Keratinocyte (primary cell): ENCODE measurements around the gene PIGW. TPM values are rescaled to one million over a fixed set of nuclear protein-coding genes. Genes with fewer than 3 reads are reported as not detected.

Experiments
- DNase-seq: peaks from one replicate; pipeline ENCODE4 v3.0.0-alpha.2; 2011; ENCODE audit warnings: low read depth, missing footprints, low spot score
- FAIRE-seq: peaks from 2 replicates; lab custom pipeline; 2011; peaks lifted over from hg19 to GRCh38; lab: Jason Lieb, UNC
- H2AFZ ChIP-seq: 2 replicates; pipeline ENCODE4 v1.6.0; 2012; ENCODE audit warnings: low read length, control low read depth, inconsistent platforms; ENCODE audit not compliant: control insufficient read depth
- H3K27ac ChIP-seq: 2 replicates; pipeline ENCODE4 v1.5.1; 2011; ENCODE audit warnings: low read length; ENCODE audit not compliant: control insufficient read depth, insufficient read depth
- H3K27me3 ChIP-seq: 3 replicates; pipeline ENCODE4 v1.6.0; 2011; ENCODE audit warnings: low read length; ENCODE audit not compliant: control insufficient read depth, insufficient read depth; ENCODE audit errors: extremely low read depth
- H3K36me3 ChIP-seq, 2 experiments: 2 replicates in 1 of 2; 3 replicates in 1 of 2; pipeline ENCODE4 v1.5.1; 2011; ENCODE audit warnings: low read length in 2 of 2, mild to moderate bottlenecking in 1 of 2; ENCODE audit not compliant: control insufficient read depth in 2 of 2, insufficient read depth in 2 of 2; ENCODE audit errors: extremely low read depth in 1 of 2
- H3K4me1 ChIP-seq: 3 replicates; pipeline ENCODE4 v1.5.1; 2011; ENCODE audit warnings: low read length; ENCODE audit not compliant: control insufficient read depth, insufficient read depth; ENCODE audit errors: extremely low read depth
- H3K4me2 ChIP-seq: 3 replicates; pipeline ENCODE4 v1.6.0; 2011; ENCODE audit warnings: low read depth, low read length; ENCODE audit not compliant: control insufficient read depth, insufficient read depth; ENCODE audit errors: extremely low read depth
- H3K4me3 ChIP-seq, 3 experiments: fragments of 200-600 bp in 1 of 3; sonication (generic) in 1 of 3; 2 replicates in 2 of 3; 3 replicates in 1 of 3; pipeline ENCODE4 v1.5.1; 2011 to 2016; ENCODE audit warnings: low read length in 3 of 3, mild to moderate bottlenecking in 3 of 3, control low read depth in 2 of 3, inconsistent platforms in 1 of 3, low read depth in 1 of 3, mixed read lengths in 1 of 3, mixed run types in 1 of 3, moderate library complexity in 1 of 3; ENCODE audit not compliant: control insufficient read depth in 2 of 3, insufficient read depth in 2 of 3; ENCODE audit errors: extremely low read depth in 1 of 3
- H3K79me2 ChIP-seq: 2 replicates; pipeline ENCODE4 v1.6.0; 2012; ENCODE audit warnings: low read length; ENCODE audit not compliant: control insufficient read depth, insufficient read depth
- H3K9ac ChIP-seq: 3 replicates; pipeline ENCODE4 v1.6.0; 2011; ENCODE audit warnings: low read length; ENCODE audit not compliant: control insufficient read depth, insufficient read depth; ENCODE audit errors: extremely low read depth
- H3K9me1 ChIP-seq: 3 replicates; pipeline ENCODE4 v1.6.0; 2011; ENCODE audit warnings: low read length; ENCODE audit not compliant: control insufficient read depth, insufficient read depth; ENCODE audit errors: extremely low read depth
- H3K9me3 ChIP-seq: 2 replicates; pipeline ENCODE4 v1.5.1; 2012; ENCODE audit warnings: low read depth, low read length; ENCODE audit not compliant: control insufficient read depth
- H4K20me1 ChIP-seq: 3 replicates; pipeline ENCODE4 v1.6.0; 2011; ENCODE audit warnings: low read length; ENCODE audit not compliant: control insufficient read depth, insufficient read depth; ENCODE audit errors: extremely low read depth
- EZH2 ChIP-seq: IDR thresholded peaks from one replicate; pipeline ENCODE4 v1.6.1; 2012; ENCODE audit warnings: inconsistent platforms, mild to moderate bottlenecking, low read length, moderate library complexity
- dilution Hi-C: fragments of 300-500 bp; cut with MboI; formaldehyde crosslinking; loops from one replicate; pipeline ENCODE4 v1.7.0; 2020; ENCODE audit warnings: low sequenced_read_pairs; ENCODE audit not compliant: extremely low pct_ligation_motif_present
- polyA minus RNA-seq, 3 experiments: library from RNA; depleted of rRNA, polyadenylated mRNA; stranded (reverse); fragments of >200 nt; gene quantifications; 1 replicate in 1 of 3; 2 replicates in 1 of 3; 3 replicates in 1 of 3; pipeline ENCODE4 v1.2.3, GENCODE V29; 2011
- polyA plus RNA-seq, 5 experiments: library from polyadenylated mRNA; depleted of rRNA in 3 of 5; stranded (reverse) in 3 of 5; stranded (forward) in 1 of 5; unstranded in 1 of 5; fragments of >200 nt; gene quantifications; 1 replicate in 1 of 5; 2 replicates in 3 of 5; 3 replicates in 1 of 5; pipeline versions ENCODE4 v1.2.1 to v1.2.3, GENCODE V29; 2011 to 2012; ENCODE audit warnings: missing spikeins in 2 of 5, low read depth in 1 of 5, low replicate concordance in 1 of 5
- TF ChIP-seq, protein P1 (sequence below), 3 experiments: IDR thresholded peaks in 1 of 3; conservative IDR thresholded peaks in 1 of 3; optimal IDR thresholded peaks in 1 of 3; 2 replicates in 2 of 3; 3 replicates in 1 of 3; pipeline versions ENCODE3 to v1.5.1; 2011; ENCODE audit warnings: low read length in 3 of 3, mild to moderate bottlenecking in 3 of 3, moderate library complexity in 2 of 3, control low read depth in 1 of 3, inconsistent platforms in 1 of 3; ENCODE audit not compliant: insufficient read depth in 2 of 3; ENCODE audit errors: extremely low read depth in 1 of 3

PIGW gene, protein sequence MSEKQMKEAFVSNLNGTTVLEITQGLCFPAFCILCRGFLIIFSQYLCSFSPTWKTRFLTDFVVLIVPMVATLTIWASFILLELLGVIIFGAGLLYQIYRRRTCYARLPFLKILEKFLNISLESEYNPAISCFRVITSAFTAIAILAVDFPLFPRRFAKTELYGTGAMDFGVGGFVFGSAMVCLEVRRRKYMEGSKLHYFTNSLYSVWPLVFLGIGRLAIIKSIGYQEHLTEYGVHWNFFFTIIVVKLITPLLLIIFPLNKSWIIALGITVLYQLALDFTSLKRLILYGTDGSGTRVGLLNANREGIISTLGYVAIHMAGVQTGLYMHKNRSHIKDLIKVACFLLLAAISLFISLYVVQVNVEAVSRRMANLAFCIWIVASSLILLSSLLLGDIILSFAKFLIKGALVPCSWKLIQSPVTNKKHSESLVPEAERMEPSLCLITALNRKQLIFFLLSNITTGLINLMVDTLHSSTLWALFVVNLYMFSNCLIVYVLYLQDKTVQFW
- polyA plus RNA-seq (4.2 to 9.8 TPM (median 7.4 TPM) in 3 replicates), polyA minus RNA-seq (0.92 to 3.0 TPM (median 2.6 TPM) in 3 replicates)
- polyA plus RNA-seq (2011; ENCODE audit: low read depth): 1.9 TPM
- 4.0 and 8.0 TPM in 2 replicates for polyA plus RNA-seq (2011; cell fraction: cytosol; rRNA removed)
- polyA plus RNA-seq (2011; cell fraction: nucleus; rRNA removed): 6.3 and 8.3 TPM in 2 replicates
- polyA plus RNA-seq (2012; ENCODE audit: low replicate concordance): 8.0 and 8.4 TPM in 2 replicates
- 3.3 TPM for polyA minus RNA-seq (2011; cell fraction: cytosol; rRNA and poly(A)+ RNA removed)
- polyA minus RNA-seq (2011; cell fraction: nucleus; rRNA and poly(A)+ RNA removed): 1.9 and 3.7 TPM in 2 replicates

DNA sequence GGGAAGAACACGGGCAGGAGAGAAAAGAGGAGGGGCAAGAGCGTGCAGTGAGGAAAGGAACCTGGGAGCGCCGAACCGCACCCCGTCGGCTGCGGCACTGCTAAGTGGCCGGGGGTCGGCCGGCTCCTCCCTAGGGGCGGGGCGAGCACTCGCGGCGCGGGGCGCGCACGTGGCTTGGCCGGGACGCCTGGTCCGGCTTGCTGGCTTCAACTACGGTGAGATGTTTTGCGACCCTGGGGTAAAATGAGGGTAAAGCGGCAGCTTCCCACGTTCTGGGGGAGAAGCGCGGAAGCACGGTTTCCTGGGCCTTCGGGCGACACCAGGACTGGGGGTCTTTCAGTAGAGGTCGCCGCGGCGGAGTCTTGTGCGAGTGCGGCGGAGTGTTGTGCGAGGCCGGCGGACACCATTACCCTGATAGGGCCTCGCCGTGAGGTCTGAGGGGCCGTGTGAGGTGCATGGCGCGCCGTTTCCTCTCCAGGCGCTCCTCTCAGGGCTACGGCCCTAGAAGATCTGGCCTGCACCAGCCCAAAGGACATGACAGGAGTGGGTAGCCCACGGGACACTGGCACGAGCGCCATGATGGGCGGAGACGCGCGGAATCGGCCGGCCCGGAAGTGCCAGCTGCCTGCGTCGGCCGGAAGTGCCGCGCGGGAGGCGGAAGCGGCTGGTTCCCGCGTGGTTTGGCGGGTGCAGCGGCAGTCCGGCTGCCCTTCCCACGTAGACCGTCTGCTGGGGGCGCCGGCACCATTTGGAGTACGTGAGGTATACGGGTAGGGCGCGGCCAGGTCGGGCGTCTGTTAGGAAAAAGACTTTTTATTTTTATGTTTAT, at the start of gene PIGW, which contains the start of gene MYO19:
Gene PIGW, plus strand, starts transcription at position 148 of the 829 bp plus-strand sequence. CDS start 2,115 bp downstream, outside the sequence.
Gene MYO19, minus strand, starts transcription at position 29 of the 829 bp plus-strand sequence. CDS start 2,330 bp downstream, outside the sequence.
- Histone ChIP-seq H3K27me3 (no peaks in the 10 kb centered on the region), H3K9ac (peak within 1 kb of the TSS; percentile 99), H3K27ac (peak within 1 kb of the TSS; percentile 99), H3K36me3 (peaks cover 14 to 29% of the 10 kb centered on the region in 2 experiments), H3K79me2 (peaks cover 20% of the 10 kb centered on the region), H2AFZ (peak within 1 kb of the TSS; percentile 71), H3K9me1 (peaks cover 4% of the 10 kb centered on the region), H3K9me3 (no peaks in the 10 kb centered on the region), H3K4me2 (peak within 1 kb of the TSS; percentile 82), H3K4me3 (peak within 1 kb of the TSS; percentile 63 to 91 (median 79)), H4K20me1 (no peaks in the 10 kb centered on the region), H3K4me1 (peaks cover 32% of the 10 kb centered on the region)
- FAIRE-seq: no peak
- TF ChIP-seq EZH2: no peak
- TF ChIP-seq, protein P1, sequence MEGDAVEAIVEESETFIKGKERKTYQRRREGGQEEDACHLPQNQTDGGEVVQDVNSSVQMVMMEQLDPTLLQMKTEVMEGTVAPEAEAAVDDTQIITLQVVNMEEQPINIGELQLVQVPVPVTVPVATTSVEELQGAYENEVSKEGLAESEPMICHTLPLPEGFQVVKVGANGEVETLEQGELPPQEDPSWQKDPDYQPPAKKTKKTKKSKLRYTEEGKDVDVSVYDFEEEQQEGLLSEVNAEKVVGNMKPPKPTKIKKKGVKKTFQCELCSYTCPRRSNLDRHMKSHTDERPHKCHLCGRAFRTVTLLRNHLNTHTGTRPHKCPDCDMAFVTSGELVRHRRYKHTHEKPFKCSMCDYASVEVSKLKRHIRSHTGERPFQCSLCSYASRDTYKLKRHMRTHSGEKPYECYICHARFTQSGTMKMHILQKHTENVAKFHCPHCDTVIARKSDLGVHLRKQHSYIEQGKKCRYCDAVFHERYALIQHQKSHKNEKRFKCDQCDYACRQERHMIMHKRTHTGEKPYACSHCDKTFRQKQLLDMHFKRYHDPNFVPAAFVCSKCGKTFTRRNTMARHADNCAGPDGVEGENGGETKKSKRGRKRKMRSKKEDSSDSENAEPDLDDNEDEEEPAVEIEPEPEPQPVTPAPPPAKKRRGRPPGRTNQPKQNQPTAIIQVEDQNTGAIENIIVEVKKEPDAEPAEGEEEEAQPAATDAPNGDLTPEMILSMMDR (optimal IDR thresholded peaks at IDR 0.05 in 1 of 3, IDR thresholded peaks at IDR 0.05 in 1 of 3, conservative IDR thresholded peaks at IDR 0.05 in 1 of 3; ENCODE audit: extremely low read depth in 1 of 3, insufficient read depth in 2 of 3, low read length in 3 of 3): peak in 1 of 3 experiments; percentile 24
- peak; percentile 67 for DNase-seq
- dilution Hi-C loops: no loop called here

DNA sequence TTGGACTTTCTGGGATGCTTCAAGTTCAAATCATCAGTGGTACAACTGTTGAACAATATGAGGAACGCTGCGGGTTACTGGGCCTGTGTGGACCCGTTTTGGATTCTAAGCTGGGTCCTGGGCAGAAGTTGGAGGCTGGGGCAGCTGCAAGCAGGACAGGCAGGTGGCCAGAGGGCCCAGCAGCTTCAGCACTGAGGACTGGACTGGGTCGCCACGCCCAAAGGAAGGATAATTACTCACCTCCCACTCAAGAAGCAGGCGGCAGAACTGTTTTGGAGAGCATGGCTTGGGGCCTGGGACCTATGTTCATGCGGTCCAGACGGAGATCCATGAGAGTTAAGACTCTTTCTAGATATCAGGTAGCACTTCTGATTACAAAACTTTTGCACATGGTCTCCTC, 49.8 kb upstream of the PIGW start:
- H3K27me3 ChIP-seq: peaks cover 13% of the 10 kb centered on the region
- dilution Hi-C loops: no loop called here
- peaks cover 24% of the 10 kb centered on the region for H3K4me1 ChIP-seq
- no peak overlapping the region for H3K9ac ChIP-seq
- DNase-seq: no peak
- no peaks in the 10 kb centered on the region for H3K9me3 ChIP-seq
- TF ChIP-seq EZH2: no peak
- TF ChIP-seq, protein P1 (optimal IDR thresholded peaks at IDR 0.05 in 1 of 3, IDR thresholded peaks at IDR 0.05 in 1 of 3, conservative IDR thresholded peaks at IDR 0.05 in 1 of 3; ENCODE audit: extremely low read depth in 1 of 3, insufficient read depth in 2 of 3, low read length in 3 of 3): no peak
- H4K20me1 ChIP-seq: no peaks in the 10 kb centered on the region
- no peaks in the 10 kb centered on the region for H3K36me3 ChIP-seq
- peaks cover 21% of the 10 kb centered on the region for H3K79me2 ChIP-seq
- no peak overlapping the region for H3K4me3 ChIP-seq
- no peak for FAIRE-seq
- H3K27ac ChIP-seq: no peak overlapping the region
- no peak overlapping the region for H2AFZ ChIP-seq
- no peaks in the 10 kb centered on the region for H3K9me1 ChIP-seq
- H3K4me2 ChIP-seq: no peak overlapping the region
